ENCODE data around the gene GOLGA3. TPM values are rescaled to one million over a fixed set of nuclear protein-coding genes. Genes with fewer than 3 reads are reported as not detected.

The GOLGA3 gene
- total and polyA plus RNA-seq, 2 experiments from 2014 or later: 10.3 to 57.8 TPM

DNA sequence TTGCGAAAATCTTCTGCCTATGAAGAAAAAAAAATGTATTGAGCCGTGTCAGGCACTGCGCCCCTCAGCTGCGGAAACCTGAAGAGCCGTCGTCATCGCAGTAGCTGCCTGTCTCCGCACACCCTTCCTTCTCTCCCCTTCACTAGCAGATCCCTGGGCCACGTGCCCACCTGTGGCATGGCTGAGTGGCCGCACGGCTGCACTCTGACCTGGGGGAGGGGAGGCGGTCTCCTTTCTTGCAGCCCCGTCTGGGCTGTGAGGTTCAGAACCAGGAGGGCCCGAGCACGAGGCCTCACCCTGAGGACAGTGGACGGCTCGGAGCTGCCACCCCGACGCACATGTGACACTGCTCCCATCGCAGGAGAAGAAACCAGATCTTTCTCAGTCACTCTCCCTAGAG is 93.2 kb downstream of the GOLGA3 start (continued):
- no peak for TF ChIP-seq REST (IDR thresholded peaks at IDR 0.05; ENCODE audit: unreplicated experiment)
- no peak for TF ChIP-seq STAT1 (IDR thresholded peaks at IDR 0.05; ENCODE audit: unreplicated experiment)
- no peak for TF ChIP-seq CREB1 (CRISPR knock-in tag; IDR thresholded peaks at IDR 0.05; ENCODE audit: low read depth)

- Mint-ChIP-seq H3K4me3 (no peak overlapping the region), H3K27ac (no peak overlapping the region), H3K4me1 (no peaks in the 10 kb centered on the region; the same call in 2 of the 3 replicates), H3K36me3 (ENCODE audit: low read depth) (peaks cover 91% of the 10 kb centered on the region), H3K27me3 (ENCODE audit: insufficient read depth, low read depth, poor library complexity) (peaks cover 19% of the 10 kb centered on the region), H3K9me3 (peaks cover 10% of the 10 kb centered on the region)
- Histone ChIP-seq H3K27me3 (ENCODE audit: insufficient read depth) (no peaks in the 10 kb centered on the region), H4K20me1 (replicated peaks; ENCODE audit: insufficient read depth) (no peaks in the 10 kb centered on the region), H3K4me3 (no peak overlapping the region), H3K36me3 (ENCODE audit: insufficient read depth) (peaks cover 16% of the 10 kb centered on the region), H3F3A (replicated peaks; ENCODE audit: low read depth) (peaks cover 12% of the 10 kb centered on the region), H3K9me2 (ENCODE audit: insufficient read depth) (no peaks in the 10 kb centered on the region), H3K4me2 (no peak overlapping the region), H3K4me1 (ENCODE audit: insufficient read depth) (no peaks in the 10 kb centered on the region), H2AFZ (no peak overlapping the region), H3K27ac (ENCODE audit: low read depth) (no peak overlapping the region), H3K79me2 (replicated peaks; ENCODE audit: insufficient read depth) (no peaks in the 10 kb centered on the region)
- TF ChIP-seq POLR2AphosphoS5 (IDR thresholded peaks at IDR 0.05; ENCODE audit: low read depth): no peak
- no peak for TF ChIP-seq JUNB (IDR thresholded peaks at IDR 0.05; ENCODE audit: unreplicated experiment)
- no peak for TF ChIP-seq EZH2 (IDR thresholded peaks at IDR 0.05; ENCODE audit: low read depth, unreplicated experiment)
- no peak for TF ChIP-seq EZH2phosphoT487 (IDR thresholded peaks at IDR 0.05; ENCODE audit: unreplicated experiment)
- no peak for TF ChIP-seq ZNF331 (CRISPR knock-in tag; IDR thresholded peaks at IDR 0.05; ENCODE audit: low read depth)
- no peak for TF ChIP-seq REST (IDR thresholded peaks at IDR 0.05; ENCODE audit: unreplicated experiment)
- TF ChIP-seq, protein P1, sequence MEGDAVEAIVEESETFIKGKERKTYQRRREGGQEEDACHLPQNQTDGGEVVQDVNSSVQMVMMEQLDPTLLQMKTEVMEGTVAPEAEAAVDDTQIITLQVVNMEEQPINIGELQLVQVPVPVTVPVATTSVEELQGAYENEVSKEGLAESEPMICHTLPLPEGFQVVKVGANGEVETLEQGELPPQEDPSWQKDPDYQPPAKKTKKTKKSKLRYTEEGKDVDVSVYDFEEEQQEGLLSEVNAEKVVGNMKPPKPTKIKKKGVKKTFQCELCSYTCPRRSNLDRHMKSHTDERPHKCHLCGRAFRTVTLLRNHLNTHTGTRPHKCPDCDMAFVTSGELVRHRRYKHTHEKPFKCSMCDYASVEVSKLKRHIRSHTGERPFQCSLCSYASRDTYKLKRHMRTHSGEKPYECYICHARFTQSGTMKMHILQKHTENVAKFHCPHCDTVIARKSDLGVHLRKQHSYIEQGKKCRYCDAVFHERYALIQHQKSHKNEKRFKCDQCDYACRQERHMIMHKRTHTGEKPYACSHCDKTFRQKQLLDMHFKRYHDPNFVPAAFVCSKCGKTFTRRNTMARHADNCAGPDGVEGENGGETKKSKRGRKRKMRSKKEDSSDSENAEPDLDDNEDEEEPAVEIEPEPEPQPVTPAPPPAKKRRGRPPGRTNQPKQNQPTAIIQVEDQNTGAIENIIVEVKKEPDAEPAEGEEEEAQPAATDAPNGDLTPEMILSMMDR (conservative IDR thresholded peaks at IDR 0.05; ENCODE audit: low read depth in 2 of 2): no peak
- ATAC-seq (no peak), DNase-seq (ENCODE audit: low spot score) (no peak)
Measured at GRCh38 chr12:132734206-132734605, 94.5 kb downstream of the GOLGA3 start.

Data from GM23338 (cell line).